Activated naive CD4-positive, alpha-beta T cell treated with anti-CD3 and anti-CD28 coated beads, Interleukin-2, amount 50 U/mL, for 16 hours (primary cell): ENCODE data around the gene MAPK14.
"Not testable (repeated sequence)": the region's sequence is repeated elsewhere in the genome, so short reads cannot be mapped to it uniquely, and the experiment has no call there.

Experiments
- DNase-seq: peaks from one replicate; pipeline ENCODE4 v3.0.0-alpha.2; 2020

MAPK14 gene

GRCh38 chr6:36027501-36028087 is at the start of gene MAPK14:
Gene MAPK14, plus strand, starts transcription at chr6:36027808. Its CDS starts 350 bp downstream, at chr6:36028158.
- DNase-seq, result peak; percentile 98

- not testable (repeated sequence) for DNase-seq
These were observed 47.5 kb upstream of the MAPK14 start for GRCh38 chr6:35980126-35980525.

GRCh38 chr6:35980991-35981645 is 46.5 kb upstream of the MAPK14 start:
- no peak for DNase-seq

GRCh38 chr6:35984701-35985100 is 42.9 kb upstream of the MAPK14 start:
- no peak for DNase-seq

- DNase-seq, result not testable (repeated sequence)
These were observed 39.6 kb upstream of the MAPK14 start for GRCh38 chr6:35988047-35988446.

GRCh38 chr6:35993150-35993549 is 34.5 kb upstream of the MAPK14 start:
- no peak for DNase-seq

GRCh38 chr6:36000451-36000850 is 27.2 kb upstream of the MAPK14 start:
- no peak for DNase-seq

GRCh38 chr6:36015666-36016065 is 11.9 kb upstream of the MAPK14 start:
- DNase-seq, result no peak

- DNase-seq, result no peak
These were observed 9.3 kb upstream of the MAPK14 start for GRCh38 chr6:36018339-36018738.

- no peak for DNase-seq
These were observed 8.4 kb upstream of the MAPK14 start for GRCh38 chr6:36019167-36019566.

GRCh38 chr6:36020154-36020553 is 7.5 kb upstream of the MAPK14 start:
- no peak for DNase-seq

GRCh38 chr6:36023996-36024795 is 3.4 kb upstream of the MAPK14 start, which contains the start of gene SLC26A8:
Gene SLC26A8, minus strand, starts transcription at chr6:36024641. Its CDS starts 4,934 bp downstream, at chr6:36019707.
- no peak for DNase-seq

- DNase-seq, result no peak
These were observed 2.2 kb upstream of the MAPK14 start for GRCh38 chr6:36025260-36025931.

- no peak for DNase-seq
These were observed 1.7 kb upstream of the MAPK14 start for GRCh38 chr6:36025932-36026327.

GRCh38 chr6:36028088-36028876 is 674 bp downstream of the MAPK14 start:
- DNase-seq, result peak; percentile 52

- DNase-seq, result peak; percentile 80
These were observed 1.3 kb downstream of the MAPK14 start for GRCh38 chr6:36028877-36029324.

GRCh38 chr6:36029464-36029863 is 1.9 kb downstream of the MAPK14 start:
- no peak for DNase-seq

GRCh38 chr6:36032261-36032660 is 4.7 kb downstream of the MAPK14 start:
- no peak for DNase-seq

- not testable (repeated sequence) for DNase-seq
These were observed 5.5 kb downstream of the MAPK14 start for GRCh38 chr6:36033144-36033543.

GRCh38 chr6:36033935-36034334 is 6.3 kb downstream of the MAPK14 start:
- peak; percentile 53 for DNase-seq

- DNase-seq, result no peak
These were observed 6.8 kb downstream of the MAPK14 start for GRCh38 chr6:36034441-36034840.

GRCh38 chr6:36035225-36035624 is 7.6 kb downstream of the MAPK14 start:
- no peak for DNase-seq
